Measurements from ENCODE around the gene MSL1.

DNA sequence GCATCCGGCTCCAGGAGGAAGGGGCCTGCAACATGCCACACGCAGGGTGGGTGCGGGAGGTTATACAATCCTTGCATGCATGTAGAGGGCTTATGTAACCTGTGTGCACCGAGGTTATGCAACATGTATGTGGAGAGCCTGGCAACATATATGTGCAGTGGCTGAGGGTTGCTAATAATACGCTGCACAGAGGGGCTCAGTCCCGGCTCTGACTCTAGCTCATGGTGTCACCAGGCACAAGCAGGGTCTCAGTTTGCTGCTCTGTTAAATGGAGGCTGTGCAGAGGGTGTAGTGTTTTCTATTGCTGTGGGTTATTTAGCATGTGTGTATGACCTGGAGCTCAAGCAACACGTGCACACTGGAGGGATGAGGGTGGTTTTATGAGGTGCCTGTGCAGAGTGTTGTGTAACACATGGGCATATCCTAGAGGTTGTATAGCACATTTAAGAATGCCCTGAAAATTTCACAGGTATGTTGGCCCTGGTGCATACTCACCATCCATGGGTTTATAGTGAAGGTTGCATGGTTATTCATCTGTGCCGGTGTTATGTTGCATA is 45.8 kb upstream of the MSL1 start:
- TF ChIP-seq, protein P1, sequence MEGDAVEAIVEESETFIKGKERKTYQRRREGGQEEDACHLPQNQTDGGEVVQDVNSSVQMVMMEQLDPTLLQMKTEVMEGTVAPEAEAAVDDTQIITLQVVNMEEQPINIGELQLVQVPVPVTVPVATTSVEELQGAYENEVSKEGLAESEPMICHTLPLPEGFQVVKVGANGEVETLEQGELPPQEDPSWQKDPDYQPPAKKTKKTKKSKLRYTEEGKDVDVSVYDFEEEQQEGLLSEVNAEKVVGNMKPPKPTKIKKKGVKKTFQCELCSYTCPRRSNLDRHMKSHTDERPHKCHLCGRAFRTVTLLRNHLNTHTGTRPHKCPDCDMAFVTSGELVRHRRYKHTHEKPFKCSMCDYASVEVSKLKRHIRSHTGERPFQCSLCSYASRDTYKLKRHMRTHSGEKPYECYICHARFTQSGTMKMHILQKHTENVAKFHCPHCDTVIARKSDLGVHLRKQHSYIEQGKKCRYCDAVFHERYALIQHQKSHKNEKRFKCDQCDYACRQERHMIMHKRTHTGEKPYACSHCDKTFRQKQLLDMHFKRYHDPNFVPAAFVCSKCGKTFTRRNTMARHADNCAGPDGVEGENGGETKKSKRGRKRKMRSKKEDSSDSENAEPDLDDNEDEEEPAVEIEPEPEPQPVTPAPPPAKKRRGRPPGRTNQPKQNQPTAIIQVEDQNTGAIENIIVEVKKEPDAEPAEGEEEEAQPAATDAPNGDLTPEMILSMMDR (IDR thresholded peaks at IDR 0.05; ENCODE audit: low read depth, low read length, poor library complexity, severe bottlenecking): no peak
- TF ChIP-seq EZH2phosphoT487 (IDR thresholded peaks at IDR 0.05; ENCODE audit: borderline replicate concordance, low read length): no peak

Measured in DOHH2 (cell line).